ENCODE results near the gene EMX2.

The EMX2 gene

GRCh38 chr10:117596706-117597105 is 54.2 kb downstream of the EMX2 start:
- no peak for DNase-seq (ENCODE audit: low read depth in 1 of 2, low spot score in 1 of 2)

GRCh38 chr10:117597216-117597615 is 54.7 kb downstream of the EMX2 start:
- no peak for DNase-seq (ENCODE audit: low read depth in 1 of 2, low spot score in 1 of 2)
